Lung (tissue), 12 donors: Measurements from ENCODE around the gene CT47B1. TPM values are rescaled to one million over a fixed set of nuclear protein-coding genes. Genes with fewer than 3 reads are reported as not detected.
"Not testable (repeated sequence)": the region's sequence is repeated elsewhere in the genome, so short reads cannot be mapped to it uniquely, and the experiment has no call there.

Experiments used
- ATAC-seq: fragments of 200-7000 bp; cut with Tn5 transposase; one replicate; pipeline ENCODE4 v1.9.1; 2020; ENCODE audit warnings: moderate number of reproducible peaks; ENCODE audit not compliant: insufficient read depth, low FRiP score
- DNase-seq, 3 donors: peaks; one replicate each; pipeline ENCODE4 v3.0.0-alpha.2; 2013 to 2017
- H3K27ac ChIP-seq, 2 donors: one replicate each; pipeline ENCODE4 v1.5.1; 2013; ENCODE audit warnings: mild to moderate bottlenecking in 2 of 2, moderate library complexity in 2 of 2, control low read depth in 1 of 2, inconsistent platforms in 1 of 2, low read depth in 1 of 2, low read length in 1 of 2
- H3K27me3 ChIP-seq, 3 donors: one replicate each; pipeline ENCODE4 v1.5.1; 2013; ENCODE audit warnings: low read length in 2 of 3; ENCODE audit not compliant: control insufficient read depth in 3 of 3, insufficient read depth in 3 of 3
- H3K36me3 ChIP-seq, 4 donors: one replicate each; pipeline ENCODE4 v1.5.1; 2013; ENCODE audit warnings: low read length in 4 of 4, mild to moderate bottlenecking in 1 of 4, moderate library complexity in 1 of 4; ENCODE audit not compliant: control insufficient read depth in 4 of 4, insufficient read depth in 4 of 4
- H3K4me1 ChIP-seq, 5 donors: one replicate each; pipeline ENCODE4 v1.5.1; 2013; ENCODE audit warnings: low read length in 5 of 5, mild to moderate bottlenecking in 2 of 5, moderate library complexity in 1 of 5; ENCODE audit not compliant: control insufficient read depth in 5 of 5, insufficient read depth in 5 of 5
- H3K4me3 ChIP-seq: one replicate; pipeline ENCODE4 v1.5.1; 2013; ENCODE audit warnings: mild to moderate bottlenecking, control low read depth, moderate library complexity
- H3K9ac ChIP-seq, 2 donors: one replicate each; pipeline ENCODE4 v1.5.1; 2013; ENCODE audit warnings: low read length in 2 of 2, control low read depth in 1 of 2; ENCODE audit not compliant: insufficient read depth in 1 of 2
- H3K9me3 ChIP-seq, 4 donors: one replicate each; pipeline ENCODE4 v1.5.1; 2013; ENCODE audit warnings: low read length in 3 of 4, mild to moderate bottlenecking in 1 of 4, moderate library complexity in 1 of 4; ENCODE audit not compliant: control insufficient read depth in 4 of 4, insufficient read depth in 3 of 4
- CTCF ChIP-seq: IDR thresholded peaks from 2 replicates; pipeline ENCODE4 v1.5.1; 2012; ENCODE audit warnings: mild to moderate bottlenecking; ENCODE audit errors: control extremely low read depth, extremely low read depth
- WGBS, 2 donors: extraction: QIAGEN DNeasy Blood & Tissue Kit; methylation state at CpG; one replicate each; pipeline ENCODE4 v1.1.7; 2013; 5-methylcytosine and 5-hydroxymethylcytosine counted together
- polyA plus RNA-seq, 2 donors: library from polyadenylated mRNA; stranded (reverse); fragments of 200-250 nt; gene quantifications; one replicate each; pipeline ENCODE4 v1.2.1, GENCODE V29; 2013
- total RNA-seq, 2 donors: library from RNA; depleted of rRNA in 1 of 2; stranded (reverse); fragments of >200 nt in 1 of 2; gene quantifications; one replicate each; pipeline ENCODE4 v1.2.1, GENCODE V29; 2014 to 2021
- donor health status: control.
- donor health status: control.
- donor health status: Bipolar disorder and iron deficiency.
- donor health status: healthy.
- donor health status: DM: yes; HTN: yes; CAD: no.

CT47B1 gene
- total and polyA plus RNA-seq, 4 donors = not detected

- no peak overlapping the region for H3K27ac ChIP-seq
- no peaks in the 10 kb centered on the region for H3K36me3 ChIP-seq
- TF ChIP-seq CTCF = no peak
- H3K4me1 ChIP-seq = no peaks in the 10 kb centered on the region
- no peak overlapping the region for H3K4me3 ChIP-seq
- ATAC-seq (no peak), DNase-seq (no peak)
- H3K9ac ChIP-seq = no peak overlapping the region
- no peaks in the 10 kb centered on the region for H3K9me3 ChIP-seq
- no peaks in the 10 kb centered on the region for H3K27me3 ChIP-seq
Observed at GRCh38 chrX:120839491-120839890, 36.2 kb downstream of the CT47B1 start.

GRCh38 chrX:120827213-120827612 is 48.5 kb downstream of the CT47B1 start:
- 90 to 94% methylated on average over 1 of the region's 1 CpG for WGBS, 2 donors
- DNase-seq = not testable (repeated sequence)

GRCh38 chrX:120825146-120825545 is 50.5 kb downstream of the CT47B1 start:
- Histone ChIP-seq H3K27me3 (no peaks in the 10 kb centered on the region), H3K36me3 (no peaks in the 10 kb centered on the region), H3K4me3 (no peak overlapping the region), H3K9me3 (no peaks in the 10 kb centered on the region), H3K27ac (no peak overlapping the region), H3K4me1 (no peaks in the 10 kb centered on the region), H3K9ac (no peak overlapping the region)
- DNase-seq (no peak), ATAC-seq (no peak)
- WGBS, 2 donors = 32 to 58% methylated on average over 2 of the region's 2 CpGs
- no peak for TF ChIP-seq CTCF

More at GRCh38 chrX:120827213-120827612, 48.5 kb downstream of the CT47B1 start:
- H3K9me3 ChIP-seq, H3K4me3 ChIP-seq, H3K4me1 ChIP-seq, H3K9ac ChIP-seq, ATAC-seq, H3K36me3 ChIP-seq, H3K27me3 ChIP-seq, H3K27ac ChIP-seq: not testable (repeated sequence)

GRCh38 chrX:120824021-120824420 is 51.6 kb downstream of the CT47B1 start:
- 72 to 83% methylated on average over 1 of the region's 1 CpG for WGBS, 2 donors
- Histone ChIP-seq H3K36me3 (no peaks in the 10 kb centered on the region), H3K27ac (no peak overlapping the region), H3K4me1 (no peaks in the 10 kb centered on the region), H3K4me3 (no peak overlapping the region), H3K27me3 (no peaks in the 10 kb centered on the region), H3K9me3 (no peaks in the 10 kb centered on the region), H3K9ac (no peak overlapping the region)
- ATAC-seq (no peak), DNase-seq (no peak)
- no peak for TF ChIP-seq CTCF
